Activated CD4-positive, alpha-beta T cell treated with anti-CD3 and anti-CD28 coated beads, Interleukin-2, Interleukin-4, amounts not matched to agents 100 ng/mL and 50 ng/mL, durations not matched to agents 16 hours and 8 hours (primary cell): ENCODE results near the gene SLC35A2.
A peak's percentile ranks its signal among the peaks of the same experiment; 100 is the strongest.

Experiments used
- DNase-seq: peaks from one replicate; pipeline ENCODE4 v3.0.0-alpha.2; 2020; ENCODE audit warnings: low spot score

SLC35A2 gene

DNA sequence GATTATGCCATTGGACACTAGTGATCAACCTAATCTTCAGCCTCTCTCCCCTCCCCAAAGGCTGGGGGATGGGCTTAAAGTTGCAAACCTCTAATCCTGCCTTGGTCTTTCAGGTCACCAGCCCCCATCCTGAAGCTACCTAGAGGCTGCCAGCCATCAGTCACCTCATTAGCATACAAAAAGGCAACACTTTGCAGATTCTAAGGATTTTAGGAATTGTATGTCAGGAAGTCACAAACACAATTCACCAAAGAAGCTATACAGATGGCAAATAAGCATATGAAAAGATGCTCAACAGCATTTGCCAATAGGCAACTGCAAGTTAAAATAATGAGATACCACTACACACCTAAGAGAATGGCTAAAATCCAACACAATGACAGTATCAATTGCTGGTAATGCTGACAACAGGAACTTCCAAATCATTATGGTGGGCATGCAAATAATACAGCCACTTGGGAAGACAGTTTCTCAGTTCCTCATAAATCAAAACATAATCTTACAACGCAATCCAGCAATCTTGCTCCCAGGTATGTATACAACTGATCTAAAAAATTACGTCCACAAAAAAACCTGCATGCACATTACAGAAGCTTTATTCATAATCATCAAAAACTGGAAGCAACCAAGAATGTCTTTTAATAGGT is 16.4 kb upstream of the SLC35A2 start:
- no peak for DNase-seq

DNA sequence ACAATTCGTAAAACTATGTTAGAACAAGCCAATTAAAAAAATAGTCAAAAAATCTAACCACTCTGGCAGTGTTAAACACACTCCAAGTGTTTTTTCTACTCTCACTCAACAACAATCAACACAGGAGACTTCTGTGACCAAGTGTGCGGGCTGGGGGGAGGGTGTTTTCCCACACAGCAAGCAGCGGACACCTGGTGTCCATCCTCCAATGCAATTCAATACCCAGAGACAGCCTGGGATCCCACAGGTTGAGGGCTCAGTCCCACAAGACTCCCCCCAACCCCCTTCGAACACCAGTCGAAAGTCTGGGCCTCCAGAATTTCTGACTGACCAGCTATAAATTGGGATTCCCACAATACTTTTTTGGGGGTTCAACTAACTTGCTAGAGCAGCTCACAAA is 15.7 kb upstream of the SLC35A2 start:
- DNase-seq: no peak

DNA sequence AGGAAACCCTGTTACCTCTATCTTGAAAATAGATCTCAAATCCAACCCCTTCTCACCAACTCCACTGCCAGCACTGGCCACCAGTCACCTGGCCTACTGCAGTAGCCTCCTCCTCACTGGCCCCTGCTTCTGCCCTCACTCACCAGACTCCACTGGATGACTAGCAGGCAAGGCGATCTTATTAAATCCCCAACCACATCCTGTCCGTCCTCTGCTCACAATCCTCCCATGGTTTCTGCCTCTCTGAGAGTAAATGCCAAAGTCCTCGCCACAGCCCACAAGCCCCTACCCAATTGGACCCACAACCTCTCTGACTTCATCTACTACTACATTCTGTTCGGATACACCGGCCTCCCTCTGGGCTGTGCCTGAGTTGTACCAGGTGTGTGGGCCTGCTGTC is 12.8 kb upstream of the SLC35A2 start:
- DNase-seq: no peak

DNA sequence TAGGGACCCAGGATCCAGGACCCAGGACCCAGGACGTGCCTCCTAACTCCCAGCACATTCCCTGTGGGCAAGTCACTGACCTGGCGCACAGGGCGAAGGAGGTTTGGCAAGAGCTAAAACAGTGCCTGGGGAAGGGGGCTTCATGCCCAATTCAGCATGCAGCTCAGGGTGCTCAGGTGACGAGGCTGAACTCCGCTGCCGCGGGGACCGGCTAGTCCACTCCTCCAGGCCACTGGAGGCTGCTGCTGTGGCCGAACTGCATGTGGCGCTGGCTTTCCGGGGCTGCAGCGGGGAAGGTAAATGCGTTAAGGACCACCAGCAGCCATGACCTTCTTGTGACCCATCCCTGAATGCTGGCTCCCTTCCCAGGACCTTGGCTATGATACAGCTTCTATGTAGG is 12.3 kb upstream of the SLC35A2 start:
- no peak for DNase-seq

DNA sequence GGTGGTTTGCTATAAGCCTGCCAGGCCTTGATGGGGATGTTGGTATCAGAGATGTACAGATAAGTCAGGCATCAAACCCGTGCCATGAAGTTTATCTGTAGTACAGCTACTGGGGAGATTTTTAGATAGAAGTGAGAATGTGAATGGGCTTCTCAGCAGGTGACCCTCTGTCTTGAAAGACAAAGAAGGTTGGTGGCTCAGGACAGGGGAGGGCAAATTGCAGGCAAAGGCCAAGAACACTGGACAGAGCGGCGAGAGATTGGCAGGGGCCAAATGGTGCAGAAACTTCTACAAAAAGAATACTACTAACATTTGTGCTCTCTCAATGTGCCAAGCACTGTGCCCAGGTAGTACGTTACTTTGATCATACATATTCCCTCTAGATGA is 9.3 kb upstream of the SLC35A2 start:
- no peak for DNase-seq

DNA sequence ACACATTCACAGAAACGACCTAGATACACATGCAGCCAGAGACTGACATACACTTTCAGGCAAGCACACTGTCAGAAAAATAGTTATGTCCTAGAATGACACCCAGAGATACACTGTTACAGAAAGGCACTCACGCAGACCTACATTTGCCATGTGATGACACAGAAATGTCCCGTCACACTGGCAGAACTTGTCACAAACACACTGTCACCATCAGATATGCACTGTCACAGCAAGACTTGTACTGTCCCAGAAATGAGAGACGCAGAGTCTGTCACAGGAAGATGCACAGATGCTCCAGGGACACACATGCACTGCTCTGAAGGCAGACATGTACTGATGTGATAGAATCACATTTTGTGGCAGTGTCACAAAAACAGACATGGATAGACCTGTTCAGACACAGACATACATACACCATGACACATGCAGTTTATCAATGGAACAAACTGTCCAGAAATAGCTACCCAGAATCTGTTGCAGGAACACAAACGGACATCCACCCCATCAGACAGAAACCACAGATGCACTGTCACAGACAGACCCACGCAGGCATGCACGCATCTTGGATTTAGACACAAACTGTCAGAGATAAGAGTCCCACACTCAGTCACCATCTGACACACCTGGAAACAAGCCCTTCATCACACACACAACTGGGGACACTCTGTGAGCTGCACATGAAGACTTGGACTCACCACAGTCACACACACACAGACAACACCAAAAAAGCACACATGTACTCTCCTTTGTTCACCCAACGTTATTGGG is 8.7 kb upstream of the SLC35A2 start:
- DNase-seq: peak; percentile 52

DNA sequence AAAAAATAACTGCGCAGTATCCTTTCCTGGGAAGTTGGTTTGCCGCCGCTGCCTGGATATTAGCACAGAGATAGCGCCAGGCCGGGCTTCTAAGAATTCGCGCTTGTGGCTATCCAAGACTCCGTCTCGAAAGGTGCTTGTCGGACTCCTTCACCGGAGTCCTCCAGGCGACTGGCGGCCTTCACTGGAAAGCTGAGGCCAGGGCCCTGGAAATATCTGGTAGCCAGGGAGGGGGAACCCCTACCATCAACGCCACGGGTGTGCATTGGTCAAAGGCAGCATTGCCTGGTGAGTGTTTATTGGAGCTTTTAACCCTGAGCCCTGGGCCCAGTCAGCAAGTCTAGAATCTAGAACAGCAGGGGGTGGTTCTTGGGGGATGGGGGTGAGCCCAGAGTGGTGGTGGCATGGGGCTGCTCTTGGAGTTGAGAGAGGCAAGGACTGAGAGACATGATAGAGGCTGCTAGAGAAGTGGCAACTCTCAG is 8.0 kb upstream of the SLC35A2 start:
- DNase-seq: peak; percentile 24

DNA sequence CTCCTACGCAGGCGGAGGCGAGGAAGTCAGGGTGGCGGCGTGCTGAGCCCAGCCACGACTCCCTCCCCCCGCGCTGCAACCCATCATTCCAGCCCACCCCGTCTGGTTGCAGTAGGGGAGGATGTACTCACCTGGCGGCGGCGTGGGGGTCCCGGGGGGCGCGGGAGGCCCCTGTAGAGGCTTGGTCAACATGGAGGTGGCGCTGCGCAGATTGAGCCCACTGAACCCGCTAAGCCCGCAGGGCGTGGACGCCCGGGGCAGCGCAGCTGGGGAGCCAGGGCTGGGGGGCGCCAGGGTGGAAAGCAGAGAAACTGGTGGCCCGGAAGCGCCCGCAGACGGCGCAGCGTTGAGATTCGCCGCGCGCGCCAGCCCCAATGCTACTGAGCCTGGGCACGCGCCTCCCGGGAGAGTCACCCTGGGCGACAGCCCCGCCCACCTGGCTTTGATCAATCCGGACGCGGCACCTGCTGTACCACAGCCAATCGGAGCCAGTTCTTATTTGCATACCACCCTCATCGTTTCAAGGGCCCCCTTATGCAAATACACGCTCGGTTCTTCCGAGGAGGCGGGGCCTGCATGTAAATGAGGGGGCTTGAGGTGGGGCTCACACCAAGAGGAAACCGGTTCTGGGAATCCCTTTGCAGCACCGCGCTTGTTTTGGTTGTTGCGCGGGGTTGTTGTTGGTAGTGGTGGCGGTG is 7.3 kb upstream of the SLC35A2 start, which contains the start of gene PIM2:
PIM2 (minus strand) TSS at position 382 of the 698 bp plus-strand sequence; CDS start at position 192, 190 bp downstream.
- DNase-seq: peak; percentile 93

DNA sequence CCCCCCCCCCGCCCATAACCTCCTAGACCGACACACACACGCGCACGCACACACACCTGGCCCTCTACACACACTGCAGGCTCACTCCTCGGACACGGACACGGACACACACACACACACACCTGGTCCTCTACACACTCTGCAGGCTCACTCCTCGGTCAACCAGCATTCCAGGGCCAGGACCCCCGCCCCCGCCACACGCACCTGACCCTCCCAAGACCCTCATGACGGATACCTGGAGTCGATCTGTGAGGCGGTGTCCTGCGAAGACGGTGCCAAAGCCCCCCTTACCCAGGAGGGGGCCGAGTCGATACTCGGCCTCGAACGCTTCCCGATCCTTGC is 6.8 kb upstream of the SLC35A2 start:
- DNase-seq: no peak

DNA sequence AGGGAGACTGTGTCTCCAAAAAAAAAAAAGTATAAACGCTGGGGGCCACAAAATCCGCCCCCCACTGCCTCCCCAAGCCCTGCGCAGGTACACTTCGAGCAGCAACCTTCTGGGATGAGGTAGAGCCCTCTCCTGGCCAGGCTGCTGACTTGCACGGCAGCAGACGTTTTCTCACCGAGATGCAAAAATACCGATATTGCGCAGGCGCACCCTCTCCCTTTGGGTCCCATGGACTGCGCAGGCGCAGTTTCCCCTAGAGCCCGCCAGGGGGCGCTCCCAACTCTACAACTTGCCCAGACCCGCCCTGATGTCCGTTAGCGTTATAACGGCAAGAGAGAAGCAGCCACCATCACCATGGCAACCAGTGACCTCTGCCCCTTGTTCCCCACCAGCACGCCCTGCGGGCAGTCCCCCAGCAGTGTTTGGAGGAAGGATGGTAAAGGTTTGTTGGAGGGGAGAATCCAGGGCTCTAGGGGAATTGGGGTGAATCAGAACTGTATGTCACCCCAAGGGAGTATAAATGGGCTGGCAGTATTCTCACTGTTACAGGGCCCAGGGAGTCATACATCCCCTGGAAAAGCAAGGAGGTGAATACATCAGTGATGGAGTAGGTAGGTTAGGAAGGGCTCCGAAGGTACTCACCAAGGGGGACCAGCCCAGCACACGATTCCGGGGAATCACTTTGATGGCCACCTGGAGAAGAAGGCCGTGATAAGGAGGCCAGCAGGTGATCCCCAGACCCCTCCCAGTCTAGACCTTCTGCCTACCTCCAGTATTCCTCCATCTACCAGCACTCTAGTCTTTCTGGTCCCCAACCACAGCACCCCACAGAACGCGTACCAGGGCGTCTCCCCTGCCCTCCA is 5.9 kb upstream of the SLC35A2 start:
- DNase-seq: peak; percentile 91

DNA sequence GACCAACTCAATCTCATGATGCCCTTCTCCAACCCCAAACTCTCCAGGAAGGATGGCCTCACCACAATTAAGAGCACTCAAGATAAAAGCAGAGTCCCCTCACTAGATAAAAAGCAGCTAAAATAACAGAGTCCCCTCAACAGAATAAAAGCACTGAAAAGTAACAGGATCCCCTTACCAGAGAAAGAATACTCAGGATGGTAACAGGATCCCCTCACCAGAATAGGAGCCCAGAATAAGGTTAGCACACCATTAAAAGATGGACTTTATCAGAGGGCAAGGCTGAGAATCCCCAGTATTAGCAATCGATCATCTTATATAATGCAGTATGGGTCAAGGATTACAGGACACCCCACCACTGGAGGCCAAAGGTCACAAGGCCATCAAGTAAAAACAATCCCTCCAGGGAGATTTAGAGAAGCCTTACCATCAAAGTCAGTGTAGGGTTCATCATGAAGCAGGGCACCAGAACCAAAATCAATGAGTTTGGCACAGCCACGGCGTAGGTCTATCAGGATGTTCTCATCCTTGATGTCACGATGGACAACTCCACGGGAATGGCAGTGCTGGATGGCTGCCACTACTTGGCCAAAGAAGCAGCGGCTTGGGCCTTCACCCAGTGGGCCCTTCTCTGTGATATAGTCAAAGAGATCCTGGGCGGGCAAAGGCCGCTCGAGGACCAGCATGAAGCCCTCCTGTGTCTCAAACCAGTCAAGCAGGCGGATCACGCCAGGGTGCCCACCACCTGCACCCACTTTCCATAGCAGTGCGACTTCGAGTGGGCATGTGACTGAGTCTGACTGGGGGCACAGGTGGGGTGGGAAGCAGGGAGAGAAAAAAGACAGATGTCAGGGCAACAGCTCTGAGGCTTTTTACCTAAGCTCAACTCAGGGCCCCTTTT is 3.4 kb upstream of the SLC35A2 start:
- no peak for DNase-seq

DNA sequence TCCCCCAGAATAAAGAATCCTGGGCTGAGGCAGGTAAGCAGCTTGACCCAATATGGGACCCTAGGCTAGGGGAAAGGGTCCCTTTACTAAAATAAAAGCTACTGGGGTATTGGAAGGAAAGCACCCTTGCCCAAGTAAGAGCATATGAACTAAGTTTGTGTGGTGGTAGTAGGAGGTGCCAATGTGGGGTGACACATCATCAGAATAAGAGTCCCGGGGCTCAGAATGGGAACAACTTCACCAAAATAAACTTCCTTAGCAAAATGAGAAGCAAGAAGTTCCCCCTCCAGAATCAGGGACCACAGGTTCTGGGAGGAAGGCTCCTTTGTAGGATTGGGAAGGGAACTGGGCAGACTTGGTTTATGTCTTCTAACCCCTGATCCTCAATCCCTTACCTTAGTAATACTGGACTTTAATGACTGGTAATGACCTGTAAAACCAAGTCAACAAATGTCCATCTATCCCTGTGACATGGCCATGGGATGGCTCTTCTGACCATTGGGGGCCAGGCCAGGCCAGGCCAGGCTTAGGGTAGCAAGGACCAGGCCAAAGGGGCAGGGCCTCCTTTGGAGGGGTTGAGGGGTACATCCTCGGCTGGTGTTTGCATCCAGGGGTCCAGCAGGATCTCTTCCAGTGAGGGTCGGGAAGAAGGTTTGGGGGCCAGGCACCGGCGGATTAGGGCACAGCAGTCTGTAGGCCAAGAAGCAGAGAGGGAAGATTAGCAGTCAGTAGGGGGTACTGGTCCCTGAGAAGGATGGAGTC is 2.3 kb upstream of the SLC35A2 start:
- DNase-seq: no peak

DNA sequence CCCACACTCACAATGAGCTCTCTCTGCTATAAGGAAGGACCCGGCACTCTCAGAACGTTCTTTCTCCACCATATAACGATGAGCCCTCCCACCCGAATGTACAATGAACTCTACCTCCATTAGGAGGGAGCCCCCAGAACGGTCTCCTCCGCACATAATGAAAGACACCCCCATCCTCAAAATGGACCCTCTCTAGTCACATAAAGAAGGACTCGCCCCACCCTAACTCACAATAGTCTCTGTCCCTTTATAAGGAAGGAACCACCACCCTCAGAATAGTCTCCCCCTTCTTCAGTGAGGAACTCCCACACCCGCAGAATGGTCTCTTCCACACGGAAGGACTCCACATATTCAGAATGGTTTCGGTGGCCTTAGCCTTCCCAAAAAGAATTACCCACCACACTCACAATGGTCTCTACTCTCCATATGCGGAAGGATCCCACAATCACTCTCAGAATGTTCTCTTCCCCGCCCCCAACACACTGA is 477 bp downstream of the SLC35A2 start:
- no peak for DNase-seq

DNA sequence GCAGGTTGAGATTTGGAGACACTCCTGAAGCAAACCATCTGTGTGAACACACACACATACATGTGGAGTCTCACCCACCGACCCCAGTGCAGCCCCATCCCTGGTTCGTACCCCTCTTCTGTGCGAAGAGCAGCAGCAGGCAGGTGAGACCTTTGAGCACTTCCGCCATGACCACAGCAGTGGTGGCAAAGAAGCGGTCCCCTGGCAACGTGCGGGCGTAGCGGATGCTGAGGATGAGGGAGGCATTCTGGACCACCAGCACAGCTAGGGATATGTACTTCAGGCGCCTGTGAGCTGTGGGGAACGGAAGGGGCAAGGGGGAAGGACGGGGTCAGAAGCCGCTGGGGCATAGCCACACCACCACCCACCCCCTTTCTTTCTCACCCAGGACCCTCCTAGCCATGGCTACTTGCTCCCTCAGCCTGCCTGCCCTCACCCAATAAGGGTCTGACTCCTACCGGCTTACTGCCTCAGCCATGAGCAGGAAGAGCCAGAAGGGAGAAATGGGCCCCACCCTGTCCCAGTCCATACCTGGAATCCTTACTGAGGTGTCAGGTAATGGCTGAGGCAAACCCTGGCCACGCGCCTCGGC is 1.6 kb downstream of the SLC35A2 start:
- no peak for DNase-seq

DNA sequence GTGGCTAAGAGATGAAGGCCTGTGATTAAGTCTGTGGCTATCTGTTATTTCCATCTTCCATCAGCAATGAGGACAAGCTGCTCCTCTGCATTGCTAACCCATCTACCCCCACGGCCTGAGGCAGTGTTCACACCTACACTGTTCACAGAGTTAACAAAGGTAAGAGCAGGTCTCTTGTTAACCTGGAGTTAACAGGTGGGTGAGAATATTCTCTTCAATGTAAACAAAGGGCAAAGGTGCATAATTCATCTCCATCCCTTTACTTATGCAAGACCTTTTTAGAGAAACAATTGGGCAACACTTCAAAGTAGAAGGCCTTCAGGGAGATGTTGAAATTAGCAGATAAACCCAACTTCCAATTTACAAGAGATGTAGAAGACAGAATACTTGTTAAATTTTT is 2.8 kb downstream of the SLC35A2 start:
- DNase-seq: no peak

DNA sequence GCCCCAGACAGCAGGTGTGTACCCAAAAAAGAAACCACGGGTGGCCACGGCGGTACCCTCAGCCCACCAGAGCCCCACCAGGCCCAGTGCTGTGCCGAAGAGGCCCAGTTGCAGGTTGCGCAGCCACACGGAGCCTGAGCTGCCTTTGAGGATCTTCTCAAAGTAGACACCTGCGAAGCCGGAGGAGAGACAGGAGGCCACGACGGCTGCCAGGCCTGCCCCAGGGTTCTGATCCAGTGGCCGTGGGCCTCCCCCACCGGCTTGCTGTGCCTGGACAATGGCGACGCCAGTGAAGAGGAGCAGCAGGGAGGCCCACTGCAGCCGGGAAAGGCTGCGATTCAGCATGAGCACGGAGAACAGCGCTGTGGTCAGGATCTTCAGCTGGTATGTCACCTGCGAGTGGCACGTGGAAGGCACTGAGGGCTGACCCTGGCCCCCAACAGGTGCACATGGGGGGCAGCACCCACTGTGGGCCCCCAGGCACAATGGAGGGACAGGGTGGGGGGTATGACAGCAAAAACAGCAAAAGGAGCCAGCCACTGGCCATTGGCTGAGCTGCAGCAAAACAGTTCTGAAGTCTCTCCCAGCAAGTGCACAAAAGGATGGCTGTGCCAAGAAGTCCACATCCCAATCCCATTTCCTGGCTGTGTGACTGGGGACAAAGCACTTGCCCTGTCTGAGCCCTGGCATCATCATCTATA is 6.2 kb downstream of the SLC35A2 start:
- DNase-seq: no peak

DNA sequence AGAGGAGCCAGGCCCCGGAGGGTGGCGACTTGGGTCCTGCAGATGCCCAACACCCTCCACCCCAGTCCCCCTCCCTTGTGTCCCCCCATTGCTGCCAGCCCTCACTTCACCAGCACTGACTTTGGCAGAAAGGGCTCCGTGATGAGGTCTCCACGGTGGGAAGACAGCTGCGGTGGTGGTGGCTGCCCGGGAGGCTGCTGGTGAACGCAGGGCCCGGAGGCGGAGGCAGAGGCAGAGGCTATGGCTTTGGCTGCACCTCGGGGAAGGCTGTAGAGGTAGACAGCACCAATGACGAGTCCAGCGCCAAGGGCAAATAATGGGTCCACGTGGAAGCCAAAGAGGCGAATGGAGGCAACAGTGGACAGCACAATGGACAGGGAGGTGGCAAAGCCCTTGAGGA is 6.8 kb downstream of the SLC35A2 start:
- no peak for DNase-seq

DNA sequence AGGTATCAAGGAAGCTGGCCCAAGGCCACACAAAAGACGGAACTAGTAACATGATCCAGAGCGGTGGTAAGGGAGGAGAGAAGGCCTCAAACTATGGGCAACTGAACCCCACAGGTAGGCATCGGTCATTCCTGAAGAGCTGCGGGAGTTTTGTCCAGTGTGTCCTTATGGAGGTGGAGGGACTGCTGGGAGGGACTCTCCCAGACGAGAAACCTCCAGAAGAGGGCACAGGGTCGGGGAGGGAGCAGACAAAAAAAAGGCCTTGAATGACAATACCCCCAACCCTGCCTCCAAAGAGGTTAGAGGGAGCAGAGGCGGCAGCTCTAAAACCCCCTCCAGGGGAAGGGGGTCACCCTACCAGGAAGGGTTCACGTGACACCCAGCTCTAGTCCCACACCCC is 7.3 kb downstream of the SLC35A2 start:
- DNase-seq: no peak

DNA sequence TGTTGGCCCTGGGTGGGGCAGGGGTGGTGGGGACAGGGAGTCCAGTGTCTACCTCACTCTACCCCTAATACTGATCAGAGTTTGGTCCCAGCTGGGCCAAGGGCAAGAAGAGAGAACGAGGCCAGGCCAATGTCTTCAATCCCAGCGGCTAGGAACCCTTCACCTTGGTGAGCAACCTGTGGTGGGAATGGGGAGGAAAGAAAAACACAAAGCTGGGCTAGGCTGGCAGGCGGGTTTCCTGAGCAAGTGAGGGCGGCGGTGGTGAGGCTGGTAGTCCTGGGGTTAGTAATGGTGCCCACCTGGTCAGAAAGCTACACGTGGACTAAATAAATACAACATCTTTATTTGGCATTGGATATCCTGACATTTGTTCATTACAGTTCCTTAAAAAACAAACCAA is 8.2 kb downstream of the SLC35A2 start:
- no peak for DNase-seq
